Mucosa of gallbladder (tissue), 1 donor: Measurements from ENCODE around the gene SMURF1. TPM values are rescaled to one million over a fixed set of nuclear protein-coding genes. Genes with fewer than 3 reads are reported as not detected.

Experiments
- DNase-seq: peaks from one replicate; pipeline ENCODE4 v3.0.0-alpha.2; 2020; ENCODE audit warnings: low spot score
- total RNA-seq: library from RNA; stranded (reverse); gene quantifications from one replicate; pipeline ENCODE4 v1.2.1, GENCODE V29; 2021
- donor health status: DM: no; HTN: no; CAD: no.

SMURF1 gene
- total RNA-seq, 1 donor from 2014 or later, result 32.9 TPM

DNA sequence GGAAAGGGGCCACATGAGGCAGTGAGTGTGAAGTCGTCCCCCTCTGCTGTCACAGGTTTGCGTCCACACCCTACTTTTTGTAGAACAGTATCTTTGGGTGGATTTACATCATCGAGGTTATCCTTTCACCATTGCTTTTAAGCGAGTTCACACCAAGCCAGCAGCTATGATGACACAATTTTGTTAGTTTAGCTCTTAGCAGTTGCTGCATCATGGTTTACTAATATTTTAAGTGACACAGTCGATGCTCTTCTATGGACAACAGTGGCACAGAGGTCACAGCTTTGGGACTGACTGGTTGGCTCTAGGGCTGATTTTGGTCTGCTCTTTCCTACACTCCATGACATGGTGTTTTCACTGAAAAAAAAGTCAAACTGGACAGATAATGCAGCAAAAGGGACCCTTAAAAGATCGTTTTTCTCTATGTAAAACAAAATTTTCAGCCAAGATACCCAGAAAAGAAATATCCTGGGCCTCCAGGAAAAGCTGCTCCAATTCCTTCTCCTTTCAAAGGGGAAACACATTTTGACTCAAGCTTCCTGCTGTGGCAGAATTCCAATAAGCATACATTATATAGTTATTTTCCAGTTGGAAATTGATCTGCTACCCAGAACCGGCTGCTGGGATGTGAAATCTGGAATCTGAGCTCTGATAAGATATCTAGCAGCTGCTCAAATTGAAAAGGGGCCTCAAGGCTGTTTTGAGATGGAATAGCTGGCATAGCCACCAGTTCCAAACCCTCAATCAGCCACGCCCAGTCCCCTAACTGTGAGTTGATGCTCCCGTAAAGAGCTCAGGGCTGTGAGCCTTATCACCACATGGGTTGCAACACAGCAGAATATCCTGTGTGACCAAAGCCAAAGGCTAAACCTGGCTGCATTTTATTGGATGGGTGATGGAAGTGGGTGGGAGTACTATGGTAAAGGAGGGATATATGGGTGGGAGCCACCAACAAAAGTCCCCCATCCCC lies 114.2 kb downstream of the SMURF1 start:
- no peak for DNase-seq

DNA sequence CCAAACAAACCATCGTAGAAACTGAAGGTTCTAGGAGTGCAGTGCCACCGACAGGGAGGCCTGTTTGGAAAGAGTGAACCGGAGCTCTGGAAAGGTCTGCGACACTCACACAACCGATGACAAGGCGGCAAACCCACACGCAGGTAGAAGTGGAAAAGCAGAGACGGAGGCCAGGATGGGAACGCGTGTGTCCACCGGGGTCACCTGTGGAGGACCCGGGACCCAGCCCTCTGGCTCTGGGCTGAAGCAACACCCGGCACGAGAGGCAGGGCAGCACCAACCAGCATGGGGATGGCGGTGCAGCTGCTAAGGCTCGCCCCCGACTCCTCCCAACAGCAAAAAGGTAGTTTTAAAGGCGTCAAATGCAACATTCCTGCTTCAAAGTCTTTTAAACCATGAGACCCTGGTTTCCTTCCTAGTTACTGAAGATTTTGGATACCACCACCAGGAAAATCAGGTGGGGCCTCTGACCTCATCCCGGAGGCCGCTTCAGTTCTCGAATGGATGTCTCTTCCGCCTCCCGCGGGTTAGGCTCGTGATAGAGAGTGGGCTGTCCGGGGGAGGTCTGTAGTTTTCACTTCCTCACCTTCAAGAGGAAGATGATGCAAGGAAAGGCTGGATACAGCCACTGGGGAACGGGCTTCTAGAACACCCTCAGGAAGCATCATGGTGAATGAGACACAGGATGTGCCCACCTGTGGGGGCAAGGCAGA lies 115.5 kb downstream of the SMURF1 start:
- DNase-seq, result no peak

DNA sequence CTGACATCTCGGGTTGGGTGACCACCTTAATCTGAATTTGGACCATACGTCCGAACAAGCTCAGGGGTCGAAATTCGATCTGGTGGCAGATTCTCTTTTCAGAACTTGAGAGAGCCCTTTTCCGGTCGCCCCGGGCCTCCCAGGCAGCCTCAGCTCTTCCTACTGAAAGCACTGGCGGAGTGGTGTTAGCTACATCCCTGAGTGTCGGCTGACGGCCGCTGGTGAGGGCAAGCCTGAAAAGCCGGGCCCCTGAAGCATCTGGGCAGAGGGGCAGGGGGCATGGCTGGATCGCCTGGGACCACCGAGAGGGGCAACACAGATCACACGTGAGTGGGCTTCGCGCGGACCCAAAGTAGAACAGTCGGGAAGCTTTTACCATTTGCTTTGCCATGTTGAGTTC lies 116.1 kb downstream of the SMURF1 start:
- DNase-seq, result no peak

DNA sequence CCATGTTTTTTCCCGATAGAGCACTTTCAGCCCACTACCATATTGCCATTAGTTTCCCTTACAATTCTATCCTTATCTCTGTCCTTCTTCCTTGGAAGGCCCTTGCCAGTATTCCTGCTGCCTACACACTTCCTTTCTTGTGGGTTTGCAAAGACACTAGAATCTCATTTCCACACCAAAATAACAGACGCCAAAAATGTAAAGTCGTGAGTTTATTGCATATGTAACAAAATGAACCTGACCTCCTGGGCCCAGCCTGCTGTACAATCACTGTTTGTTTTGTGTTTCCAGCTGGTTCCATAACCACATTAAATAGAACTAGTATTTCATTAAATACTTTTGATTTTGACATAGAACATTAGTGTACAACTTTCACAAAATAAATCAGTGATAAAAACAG lies 116.7 kb downstream of the SMURF1 start:
- no peak for DNase-seq

DNA sequence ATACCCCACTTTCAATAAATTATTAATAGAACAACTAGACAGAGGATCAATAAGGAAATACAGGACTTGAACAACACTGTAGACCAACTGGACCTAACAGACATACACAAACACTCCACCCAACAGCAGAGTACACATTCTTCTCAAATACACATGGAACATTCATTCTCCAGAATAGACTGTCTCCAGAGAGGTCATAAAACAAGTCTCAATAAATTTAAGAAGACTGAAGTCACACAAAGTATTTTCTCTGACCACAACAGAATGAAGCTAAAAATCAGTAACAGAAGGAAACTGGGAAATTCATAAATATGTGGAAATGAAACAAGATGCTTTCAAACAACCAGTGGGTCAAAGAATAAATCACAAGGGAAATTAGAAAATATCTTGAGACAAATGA lies 119.8 kb downstream of the SMURF1 start:
- DNase-seq, result no peak

DNA sequence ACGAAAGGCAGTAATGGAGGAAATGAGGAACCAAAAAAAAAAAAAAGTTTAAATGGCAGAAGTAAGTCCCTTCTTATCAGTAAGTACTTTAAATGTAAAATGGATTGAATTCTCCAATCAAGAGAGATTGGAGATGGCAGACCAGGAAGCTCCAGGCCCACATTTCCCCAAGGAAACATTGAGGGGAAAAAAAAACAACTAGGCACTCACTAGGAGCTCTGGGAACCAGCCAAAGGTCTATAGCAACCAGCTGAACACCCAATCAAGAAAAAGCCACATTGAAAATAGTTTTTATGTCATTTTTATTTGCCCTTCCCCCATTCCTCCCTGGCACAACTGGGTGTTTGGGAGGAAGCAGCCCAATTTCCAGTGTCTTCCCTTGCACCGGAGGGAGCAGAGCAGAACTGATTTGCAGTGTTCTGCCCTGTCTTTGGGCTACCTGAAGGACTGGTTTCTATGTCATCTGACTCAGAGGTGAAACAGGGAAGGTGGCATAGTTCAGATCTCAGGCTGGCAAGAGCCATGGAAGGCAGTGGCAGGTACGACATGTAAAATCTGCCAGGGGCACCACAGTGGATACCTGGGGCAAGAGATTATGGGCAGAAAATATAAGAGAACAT lies 121.9 kb downstream of the SMURF1 start:
- peak; percentile 37 for DNase-seq

DNA sequence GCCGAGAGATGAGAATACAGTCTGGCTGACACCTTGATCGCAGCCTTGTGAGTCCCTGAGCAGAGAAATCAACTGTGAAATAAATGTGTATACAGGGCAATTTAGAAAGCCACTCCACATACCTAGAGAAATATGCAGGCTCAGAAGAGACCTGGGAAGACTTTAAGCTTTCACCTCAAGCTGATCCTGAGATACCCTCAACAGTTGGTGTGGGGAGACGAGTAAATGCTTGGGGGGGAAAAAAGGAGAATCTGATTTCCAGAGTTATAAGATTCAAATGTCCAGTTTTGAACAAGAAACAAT lies 123.5 kb downstream of the SMURF1 start:
- no peak for DNase-seq

DNA sequence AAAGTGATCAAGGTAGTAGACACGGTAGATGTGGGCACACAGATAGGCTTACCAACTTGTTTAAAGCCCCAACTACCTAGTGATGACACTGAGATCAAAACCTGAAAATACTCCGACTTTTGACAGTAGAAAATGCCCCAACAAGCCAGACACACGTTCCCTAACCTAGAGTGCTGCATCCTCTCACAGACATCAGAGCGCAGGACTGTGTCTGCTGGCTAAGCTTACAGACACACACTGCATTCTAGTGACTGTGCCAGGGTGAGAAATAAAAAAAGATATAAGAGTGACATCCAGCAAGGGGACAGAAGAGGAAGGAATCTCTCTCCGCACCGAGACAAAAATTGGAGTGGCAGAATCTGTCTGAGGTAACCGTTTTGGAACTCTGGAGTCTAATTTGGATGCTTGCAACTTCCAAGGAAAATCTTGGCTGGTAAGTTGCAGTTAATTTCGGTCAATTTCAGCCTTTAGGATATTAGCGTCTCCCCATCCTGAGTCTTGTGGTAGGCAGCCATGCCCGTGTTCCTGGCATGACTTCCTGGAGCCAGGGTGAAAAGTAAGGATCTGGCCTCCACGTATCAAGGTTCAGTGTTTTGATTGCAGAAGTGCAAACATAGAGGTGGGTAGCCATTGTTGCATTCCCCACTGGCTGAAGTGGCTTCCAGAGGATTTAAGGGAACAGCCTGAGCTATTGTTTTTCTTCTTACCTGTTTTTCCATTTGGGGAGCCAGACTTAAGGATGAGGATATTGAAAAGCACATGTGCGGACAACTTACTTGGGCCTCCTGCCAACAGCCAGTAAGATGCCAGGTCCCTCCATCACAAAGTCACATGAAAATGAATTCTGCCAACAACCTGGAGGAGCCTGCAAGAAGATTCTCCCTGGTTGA lies 124.1 kb downstream of the SMURF1 start:
- no peak for DNase-seq

DNA sequence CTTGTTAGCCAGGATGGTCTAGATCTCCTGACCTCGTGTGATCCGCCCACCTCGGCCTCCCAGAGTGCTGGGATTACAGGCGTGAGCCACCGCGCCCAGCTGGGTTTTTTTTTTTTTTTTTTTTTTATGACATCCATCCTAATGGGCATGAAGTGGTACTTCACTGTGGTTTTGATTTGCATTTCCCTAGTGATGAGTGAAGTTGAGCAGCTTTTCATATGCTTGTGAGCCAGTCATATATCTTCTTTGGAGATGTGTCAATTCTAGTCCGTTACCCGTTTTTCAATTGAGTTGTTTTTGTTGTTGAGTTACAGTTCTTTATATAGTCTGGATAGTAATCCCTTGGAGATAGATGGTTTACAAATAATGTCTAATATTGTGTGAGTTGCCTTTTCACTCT lies 127.7 kb downstream of the SMURF1 start:
- no peak for DNase-seq

DNA sequence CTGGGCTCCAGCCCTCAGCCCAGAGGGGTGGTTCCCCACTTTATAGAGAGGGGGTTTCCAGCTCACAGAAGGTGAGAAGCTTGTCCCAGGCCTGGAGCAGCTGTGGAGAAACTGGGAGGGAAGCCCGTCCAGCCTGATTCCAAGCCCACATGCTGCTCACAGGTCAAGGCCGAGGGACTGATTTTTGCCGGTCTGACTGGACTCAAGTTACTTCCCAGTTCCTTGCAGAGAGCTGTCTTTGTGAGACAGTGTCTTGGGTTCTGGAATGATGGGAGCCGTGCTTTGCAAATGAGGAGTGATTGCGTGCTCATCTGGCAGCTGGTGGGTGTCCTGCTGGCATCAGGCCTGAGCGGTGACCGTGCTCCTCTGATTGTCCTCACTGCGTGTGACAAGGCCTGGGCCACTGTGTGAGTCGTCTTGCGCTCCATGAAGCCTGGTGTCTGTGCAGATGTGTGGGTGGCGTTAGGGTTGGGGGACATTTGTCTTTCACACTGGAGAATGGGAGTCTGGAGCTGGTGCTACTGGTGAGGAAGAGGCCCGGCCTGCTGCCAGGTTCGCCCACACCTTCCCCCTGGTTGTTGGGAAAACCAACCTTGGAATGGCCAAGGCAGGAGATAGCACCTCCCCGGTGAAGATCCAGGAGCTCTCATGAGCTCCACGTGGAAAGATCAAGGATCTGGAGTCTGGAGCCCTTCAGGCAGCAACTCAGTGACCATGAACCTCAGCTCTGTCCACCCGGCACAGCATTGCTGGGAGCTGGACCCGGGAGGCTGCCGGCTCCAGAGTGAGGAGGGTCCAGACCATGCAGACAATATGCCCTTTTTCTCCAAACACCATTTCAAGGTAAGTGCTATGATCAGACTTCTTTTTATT lies 129.6 kb downstream of the SMURF1 start:
- DNase-seq, result no peak

DNA sequence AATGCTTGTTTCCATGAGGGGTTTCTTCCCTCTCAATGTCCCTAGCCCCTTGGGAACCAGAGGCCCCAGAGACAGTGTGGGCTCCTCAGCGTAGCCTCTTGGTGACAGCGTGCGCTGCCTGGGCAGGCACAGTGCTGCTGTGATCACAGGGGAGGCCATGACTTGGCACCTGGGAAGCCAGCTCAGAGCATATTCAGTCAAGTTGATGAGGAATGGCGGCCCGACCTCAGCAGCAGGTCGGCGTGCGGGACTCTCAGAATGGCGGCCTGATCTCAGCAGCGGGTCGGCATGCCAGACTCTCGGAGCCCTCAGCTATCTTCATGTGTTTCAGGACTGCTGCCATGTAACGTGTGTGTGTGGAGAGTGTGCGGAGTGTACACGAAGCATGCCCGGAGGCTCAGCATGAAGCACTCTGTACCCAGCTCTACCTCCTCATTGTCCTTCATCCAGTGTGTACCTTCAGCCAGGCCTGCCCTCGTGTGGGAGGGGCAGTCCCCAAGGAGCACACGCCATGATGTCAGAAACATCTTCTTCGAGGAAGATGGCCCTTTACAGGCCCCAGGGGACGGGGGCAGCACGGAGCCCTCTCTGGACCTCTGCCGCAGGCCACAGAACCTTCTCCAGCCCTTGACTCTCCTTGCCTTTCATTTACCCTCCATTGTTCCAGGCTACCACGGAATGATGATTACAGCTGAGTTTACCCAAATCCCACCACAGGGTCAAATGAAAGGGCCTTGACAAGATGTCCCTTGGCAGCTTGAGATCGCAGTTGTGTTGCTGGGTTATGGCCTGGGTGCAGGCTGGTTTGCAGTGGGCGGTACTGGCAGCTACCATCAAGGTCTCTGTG lies 130.4 kb downstream of the SMURF1 start:
- no peak for DNase-seq

DNA sequence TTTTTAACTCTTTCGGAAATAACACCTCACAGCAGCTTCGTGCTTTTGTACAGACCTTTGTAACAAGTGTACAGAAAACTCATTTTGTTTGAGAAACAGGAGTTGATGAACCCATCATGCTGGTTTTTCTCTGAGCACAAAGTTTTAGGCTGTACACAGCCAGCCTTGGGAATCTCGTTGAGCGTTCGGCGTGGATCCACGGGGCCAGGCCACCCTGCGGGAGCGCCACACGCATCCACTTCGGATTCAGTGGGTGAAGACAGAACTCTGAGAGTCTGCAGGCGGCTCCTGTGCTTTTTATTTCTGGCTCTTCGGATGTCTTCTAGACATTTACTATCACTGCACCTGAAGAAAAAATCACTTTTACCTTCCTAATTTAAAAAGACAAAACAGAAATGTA lies 131.2 kb downstream of the SMURF1 start:
- DNase-seq, result no peak

DNA sequence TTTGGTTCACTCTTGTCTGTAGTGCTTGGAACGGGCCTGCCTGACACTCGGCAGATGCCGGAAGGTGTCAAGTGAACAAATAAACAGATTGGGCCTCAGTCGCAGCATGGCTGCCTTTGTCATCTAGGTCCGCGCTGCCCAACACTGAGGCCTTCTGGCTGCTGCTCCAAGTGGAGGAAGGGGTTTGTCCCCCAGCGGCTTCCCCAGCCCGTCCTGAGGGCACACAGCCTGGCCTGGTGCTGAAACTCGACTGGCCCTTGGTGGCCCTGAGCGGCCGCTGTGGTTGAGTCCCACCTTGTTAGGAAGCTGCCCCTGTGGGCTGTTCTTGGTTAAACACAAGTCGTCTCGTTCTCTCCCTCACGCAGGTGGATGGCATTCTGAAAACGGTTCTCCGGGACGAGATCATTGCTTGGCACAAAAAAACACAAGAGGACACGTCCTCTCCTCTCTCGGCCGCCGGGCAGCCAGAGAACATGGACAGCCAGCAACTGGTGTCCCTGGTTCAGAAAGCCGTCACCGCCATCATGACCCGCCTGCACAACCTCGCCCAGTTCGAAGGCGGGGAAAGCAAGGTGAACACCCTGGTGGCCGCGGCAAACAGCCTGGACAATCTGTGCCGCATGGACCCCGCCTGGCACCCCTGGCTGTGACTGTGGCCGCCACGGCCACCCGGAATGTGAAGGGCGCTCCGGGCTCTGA lies 132.1 kb downstream of the SMURF1 start:
- no peak for DNase-seq

DNA sequence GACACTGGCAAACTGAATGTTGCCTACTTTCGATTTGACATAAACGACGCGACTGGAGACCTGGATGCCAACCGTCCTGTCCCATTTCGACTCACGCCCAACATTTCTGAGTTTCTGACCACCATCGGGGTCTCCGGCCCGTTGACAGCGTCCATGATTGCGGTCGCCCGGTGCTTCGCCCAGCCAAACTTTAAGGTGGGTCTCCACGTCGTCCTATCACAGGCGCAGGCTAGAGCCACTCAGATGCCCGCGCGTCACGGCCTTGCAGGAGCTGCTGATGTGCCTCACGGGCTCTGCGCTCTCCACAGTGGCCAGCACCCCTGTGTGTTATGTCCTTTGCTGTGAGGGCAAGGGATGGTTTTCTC lies 132.6 kb downstream of the SMURF1 start:
- DNase-seq, result no peak

DNA sequence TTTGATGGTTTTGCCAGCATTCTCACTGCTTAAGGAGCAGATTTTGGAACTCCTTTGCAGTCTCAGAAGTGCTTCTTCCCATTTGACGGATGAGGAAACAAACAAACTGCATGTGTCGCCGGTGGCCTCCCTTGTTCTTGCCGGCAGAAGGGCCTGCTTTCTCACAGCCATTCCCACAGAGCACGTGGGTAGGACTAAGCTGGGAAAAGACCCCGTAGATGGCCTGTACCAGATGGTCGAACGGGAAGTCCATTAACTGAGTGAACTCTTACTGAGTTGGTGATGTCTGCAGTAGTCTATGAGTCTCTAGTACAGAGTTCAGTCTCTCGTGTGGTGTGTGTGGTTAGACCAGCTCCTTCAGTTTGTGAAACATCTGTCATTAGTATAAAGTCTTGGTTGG lies 133.6 kb downstream of the SMURF1 start:
- DNase-seq, result no peak

DNA sequence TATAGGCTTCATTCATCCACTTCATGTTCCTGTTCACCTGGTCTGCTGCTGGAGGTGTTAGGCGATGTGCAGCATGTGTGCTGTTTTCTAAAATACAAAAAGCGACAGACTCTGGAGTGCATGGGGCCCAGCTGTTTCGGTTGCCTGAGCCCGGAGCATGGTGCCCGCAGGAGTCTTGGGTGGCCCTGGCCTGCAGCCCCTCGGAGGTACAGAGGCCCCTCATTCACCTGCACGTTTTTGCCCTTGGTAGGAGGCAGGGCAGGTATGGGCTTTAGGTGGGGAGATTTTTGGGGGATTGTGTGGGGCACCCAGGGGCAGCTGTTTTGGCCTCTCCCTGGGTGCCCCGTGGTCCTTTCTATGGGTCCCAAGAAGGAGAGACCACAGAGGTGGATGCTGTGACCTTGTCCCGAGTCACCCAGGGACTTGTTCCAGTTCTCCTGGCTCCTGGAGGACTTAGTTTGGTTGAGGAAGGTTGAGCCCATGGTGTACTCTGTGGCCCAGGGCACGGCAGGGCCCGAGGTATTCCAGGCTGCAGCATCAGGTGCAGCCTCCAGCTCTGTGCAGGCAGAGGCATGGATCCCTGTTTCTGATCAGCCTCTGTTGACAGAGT lies 134.9 kb downstream of the SMURF1 start:
- no peak for DNase-seq

DNA sequence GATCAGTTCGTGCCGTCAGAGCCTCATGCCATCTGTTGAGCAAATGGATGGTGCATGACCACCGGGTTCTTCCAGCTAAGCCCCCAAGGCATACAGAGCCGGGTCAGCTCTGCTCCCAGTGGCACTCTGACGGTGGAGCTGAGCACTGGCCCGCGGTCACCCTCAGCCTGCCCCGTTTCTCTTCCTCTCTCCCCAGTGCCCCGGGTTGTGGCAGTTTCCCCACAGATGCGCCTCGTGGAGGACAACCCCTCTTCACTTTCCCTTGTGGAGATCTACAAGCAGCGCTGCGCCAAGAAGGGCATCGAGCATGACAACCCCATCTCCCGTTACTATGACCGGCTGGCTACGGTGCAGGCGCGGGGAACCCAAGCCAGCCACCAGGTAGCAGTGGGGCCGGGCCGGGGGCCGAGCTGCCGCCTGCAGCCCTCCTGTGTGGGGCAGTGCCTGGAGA lies 135.7 kb downstream of the SMURF1 start:
- no peak for DNase-seq

DNA sequence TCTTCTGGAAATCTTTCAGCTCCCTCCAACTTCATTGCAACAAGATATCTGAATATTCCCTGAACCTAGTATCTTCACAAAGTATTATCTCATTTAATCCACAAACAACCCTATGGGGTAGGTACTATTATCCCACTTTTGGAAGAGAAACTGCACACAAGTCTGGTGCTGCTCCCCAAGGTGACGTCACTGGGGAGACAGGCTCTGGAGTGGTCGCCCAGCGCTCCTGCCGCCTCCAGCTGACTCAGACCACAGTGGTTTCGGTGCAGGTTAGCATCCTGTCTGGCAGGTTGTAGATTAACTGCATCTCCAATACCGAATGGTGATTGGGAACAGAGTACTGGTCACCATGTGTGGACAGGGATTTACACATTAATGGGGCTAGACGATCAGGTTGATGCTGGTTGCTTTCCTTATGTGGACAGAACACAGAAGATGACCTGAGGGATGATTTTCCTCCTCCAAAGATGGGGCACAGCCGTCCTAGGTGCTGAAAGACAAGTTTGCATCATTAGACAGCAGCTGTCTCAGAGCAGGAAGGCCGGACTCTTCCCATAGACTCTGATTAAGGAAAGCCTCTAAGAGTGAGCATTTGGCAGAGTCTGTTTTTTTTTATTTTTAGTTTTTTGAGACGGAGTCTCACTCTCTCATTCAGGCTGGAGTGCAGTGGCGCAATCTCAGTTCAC lies 137.0 kb downstream of the SMURF1 start:
- no peak for DNase-seq
